Ishikawa (cell line): Measurements from ENCODE around the gene COMMD1.

Experiments
- EGR1 ChIP-seq: IDR thresholded peaks from 2 replicates; pipeline ENCODE4 v1.6.1; 2012
- YY1 ChIP-seq: IDR thresholded peaks from 2 replicates; pipeline ENCODE4 v1.6.1; 2012; ENCODE audit warnings: low read depth

- TF ChIP-seq EGR1 (no peak), YY1 (no peak)
These were observed 145.1 kb downstream of the COMMD1 start for GRCh38 chr2:62050456-62051045.
